B cell (primary cell): ENCODE measurements around the gene HAND2.

Experiments used
- EZH2 ChIP-seq: IDR thresholded peaks from 2 replicates; pipeline ENCODE4 v1.6.1; 2012; ENCODE audit warnings: borderline replicate concordance, low read depth, mild to moderate bottlenecking, moderate library complexity, low read length; ENCODE audit not compliant: insufficient read depth, poor library complexity, severe bottlenecking
- TF ChIP-seq, protein P1 (sequence below): fragments of 200-600 bp; IDR thresholded peaks from one replicate; pipeline ENCODE4 v1.8.0; 2022; ENCODE audit warnings: antibody characterized with exemption, mild to moderate bottlenecking

DNA sequence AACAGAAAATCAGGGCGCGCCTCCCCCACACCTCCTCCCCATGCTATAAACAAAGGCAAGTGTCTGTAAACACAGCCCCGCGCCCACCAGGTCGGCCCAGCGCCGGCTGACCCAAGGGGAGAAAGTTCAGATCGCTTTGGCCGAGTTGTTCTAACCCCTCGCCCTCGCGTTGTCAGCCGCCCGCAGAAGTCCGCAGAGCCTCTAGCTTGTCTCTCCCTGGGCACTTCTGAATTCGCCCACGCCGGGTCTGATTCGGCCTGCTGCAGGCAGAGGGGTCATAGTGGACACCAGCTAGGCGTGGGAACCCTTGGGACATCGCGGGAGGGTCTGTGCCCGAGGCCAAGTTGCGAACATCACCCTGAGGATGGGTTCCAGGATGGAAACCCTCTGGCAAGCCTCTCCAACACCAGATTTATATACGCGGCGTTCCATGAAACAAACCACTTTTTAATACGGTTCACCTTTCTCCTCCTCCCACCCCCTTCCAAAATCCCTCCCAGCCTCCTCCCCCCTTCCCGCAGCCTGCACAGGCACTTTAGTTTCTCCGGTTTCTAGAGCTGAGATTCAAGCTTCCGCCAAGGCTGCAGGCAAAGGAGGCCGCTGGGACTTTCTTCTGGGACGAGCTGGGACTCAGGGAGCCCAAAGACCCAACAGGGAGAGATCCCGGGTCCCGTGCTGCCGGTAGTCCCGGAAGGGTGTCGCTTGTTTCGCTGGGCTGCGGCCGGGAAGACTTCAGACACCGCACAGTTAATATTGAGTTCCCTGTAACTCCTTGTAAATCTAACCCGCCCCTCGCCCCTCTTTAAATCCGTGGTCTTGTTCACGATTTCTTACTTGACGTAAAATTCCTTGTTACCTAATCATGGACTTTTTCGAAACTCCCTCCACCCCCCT is 4.7 kb downstream of the HAND2 start:
- TF ChIP-seq, protein P1, sequence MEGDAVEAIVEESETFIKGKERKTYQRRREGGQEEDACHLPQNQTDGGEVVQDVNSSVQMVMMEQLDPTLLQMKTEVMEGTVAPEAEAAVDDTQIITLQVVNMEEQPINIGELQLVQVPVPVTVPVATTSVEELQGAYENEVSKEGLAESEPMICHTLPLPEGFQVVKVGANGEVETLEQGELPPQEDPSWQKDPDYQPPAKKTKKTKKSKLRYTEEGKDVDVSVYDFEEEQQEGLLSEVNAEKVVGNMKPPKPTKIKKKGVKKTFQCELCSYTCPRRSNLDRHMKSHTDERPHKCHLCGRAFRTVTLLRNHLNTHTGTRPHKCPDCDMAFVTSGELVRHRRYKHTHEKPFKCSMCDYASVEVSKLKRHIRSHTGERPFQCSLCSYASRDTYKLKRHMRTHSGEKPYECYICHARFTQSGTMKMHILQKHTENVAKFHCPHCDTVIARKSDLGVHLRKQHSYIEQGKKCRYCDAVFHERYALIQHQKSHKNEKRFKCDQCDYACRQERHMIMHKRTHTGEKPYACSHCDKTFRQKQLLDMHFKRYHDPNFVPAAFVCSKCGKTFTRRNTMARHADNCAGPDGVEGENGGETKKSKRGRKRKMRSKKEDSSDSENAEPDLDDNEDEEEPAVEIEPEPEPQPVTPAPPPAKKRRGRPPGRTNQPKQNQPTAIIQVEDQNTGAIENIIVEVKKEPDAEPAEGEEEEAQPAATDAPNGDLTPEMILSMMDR: no peak
- no peak for TF ChIP-seq EZH2
